ENCODE results near the gene MLYCD. TPM values are rescaled to one million over a fixed set of nuclear protein-coding genes. Genes with fewer than 3 reads are reported as not detected.

MLYCD gene
- total RNA-seq: 1 to 10 TPM; 4.7 to 5.3 TPM

GRCh38 chr16:83898463-83899271 lies at the start of gene MLYCD:
TSS of gene MLYCD (plus strand) at chr16:83899115. CDS start at chr16:83899145, 30 bp downstream.

GRCh38 chr16:83952940-83953795 lies 54.3 kb downstream of the MLYCD start, which contains the start of gene OSGIN1:
TSS of gene OSGIN1 (plus strand) at chr16:83953240. CDS start at chr16:83957672, 4,432 bp downstream.

GRCh38 chr16:83967838-83968305 lies 69.0 kb downstream of the MLYCD start, which contains the start of gene NECAB2:
TSS of gene NECAB2 (plus strand) at chr16:83968244. CDS start at chr16:83968649, 405 bp downstream.

Other genes with a start within 250 kb of the MLYCD start
- gene HSBP1, start 91.1 kb upstream of the MLYCD start, total RNA-seq: 10 to 100 TPM; 50.9 to 62.9 TPM
- under 1 TPM; 0.66 to 0.77 TPM for gene OSGIN1, start 54.1 kb downstream of the MLYCD start, total RNA-seq
- gene NECAB2, start 69.1 kb downstream of the MLYCD start, total RNA-seq: not detected
- gene SLC38A8, start 143.7 kb downstream of the MLYCD start, total RNA-seq: not detected
- 10 to 100 TPM; 57.1 to 59.3 TPM for gene MBTPS1, start 217.8 kb downstream of the MLYCD start, total RNA-seq
- gene HSDL1, start 246.1 kb downstream of the MLYCD start, total RNA-seq: 10 to 100 TPM; 13.9 to 15.3 TPM
- not detected for gene DNAAF1, start 246.2 kb downstream of the MLYCD start, total RNA-seq